OCI-LY1 (cell line): Measurements from ENCODE around the gene ILDR1.

Experiments used
- H2AFZ ChIP-seq: fragments of 200-600 bp; sonication (generic), shearing (Covaris generic); 2 replicates; pipeline ENCODE4 v1.6.0; 2014; ENCODE audit warnings: antibody characterized with exemption, mild to moderate bottlenecking, low read length
- H3F3A ChIP-seq: fragments of 200-600 bp; sonication (generic), shearing (Covaris generic); 2 replicates; pipeline ENCODE4 v1.6.0; 2014; ENCODE audit warnings: mild to moderate bottlenecking, antibody characterized with exemption, low read length, moderate library complexity; ENCODE audit not compliant: insufficient read depth
- H3K27ac ChIP-seq: fragments of 200-600 bp; sonication (generic); 2 replicates; pipeline ENCODE4 v1.5.1; 2014; ENCODE audit warnings: low read length, mixed run types, mild to moderate bottlenecking, low read depth; ENCODE audit not compliant: poor library complexity, severe bottlenecking
- H3K27me3 ChIP-seq: fragments of 200-600 bp; sonication (generic); 2 replicates; pipeline ENCODE4 v1.6.0; 2014; ENCODE audit warnings: antibody characterized with exemption, mild to moderate bottlenecking, low read length, moderate library complexity; ENCODE audit not compliant: insufficient read depth
- H3K36me3 ChIP-seq: fragments of 200-600 bp; sonication (generic); 2 replicates; pipeline ENCODE4 v1.6.1; 2014; ENCODE audit warnings: mild to moderate bottlenecking, antibody characterized with exemption, low read length, moderate library complexity, mixed read lengths; ENCODE audit not compliant: insufficient read depth
- H3K4me1 ChIP-seq: fragments of 200-600 bp; sonication (generic); 2 replicates; pipeline ENCODE4 v1.5.1; 2014; ENCODE audit warnings: mild to moderate bottlenecking, low read length, moderate library complexity; ENCODE audit not compliant: insufficient read depth, severe bottlenecking
- H3K4me2 ChIP-seq: fragments of 200-600 bp; sonication (generic), shearing (Covaris generic); 2 replicates; pipeline ENCODE4 v1.6.1; 2014; ENCODE audit warnings: low read length
- H3K4me3 ChIP-seq: fragments of 200-600 bp; sonication (generic); 2 replicates; pipeline ENCODE4 v1.5.1; 2014; ENCODE audit warnings: low read length, low read depth, mild to moderate bottlenecking, mixed read lengths; ENCODE audit not compliant: poor library complexity, severe bottlenecking
- H3K79me2 ChIP-seq: fragments of 200-600 bp; shearing (Covaris generic); 2 replicates; pipeline ENCODE4 v1.6.1; 2016; ENCODE audit warnings: mixed run types, low read length, mixed read lengths; ENCODE audit not compliant: insufficient read depth
- H3K9ac ChIP-seq: fragments of 200-600 bp; sonication (generic), shearing (Covaris generic); 2 replicates; pipeline ENCODE4 v1.6.1; 2014; ENCODE audit warnings: mild to moderate bottlenecking, low read length, mixed read lengths
- H3K9me2 ChIP-seq: fragments of 200-600 bp; sonication (generic), shearing (Covaris generic); 2 replicates; pipeline ENCODE4 v1.6.1; 2014; ENCODE audit warnings: low read depth, mild to moderate bottlenecking, low read length, mixed read lengths
- H3K9me3 ChIP-seq: fragments of 200-600 bp; shearing (Covaris generic); 2 replicates; pipeline ENCODE4 v1.6.1; 2014; ENCODE audit warnings: low read length, mixed read lengths
- H4K20me1 ChIP-seq: fragments of 200-600 bp; sonication (generic), shearing (Covaris generic); 2 replicates; pipeline ENCODE4 v1.6.0; 2016; ENCODE audit warnings: mild to moderate bottlenecking, low read length; ENCODE audit not compliant: insufficient read depth
- EZH2 ChIP-seq: fragments of 200-600 bp; sonication (generic), shearing (Covaris generic); IDR thresholded peaks from 2 replicates; pipeline ENCODE4 v1.8.0; 2017; ENCODE audit warnings: borderline replicate concordance, mixed run types, mild to moderate bottlenecking, antibody characterized with exemption, low read length, moderate library complexity, mixed read lengths
- TF ChIP-seq, protein P1 (sequence below): fragments of 200-600 bp; sonication (generic), shearing (Covaris generic); IDR thresholded peaks from 2 replicates; pipeline ENCODE4 v1.5.1; 2017; ENCODE audit warnings: mild to moderate bottlenecking, antibody characterized with exemption, low read length, moderate library complexity, mixed read lengths

The ILDR1 gene

DNA sequence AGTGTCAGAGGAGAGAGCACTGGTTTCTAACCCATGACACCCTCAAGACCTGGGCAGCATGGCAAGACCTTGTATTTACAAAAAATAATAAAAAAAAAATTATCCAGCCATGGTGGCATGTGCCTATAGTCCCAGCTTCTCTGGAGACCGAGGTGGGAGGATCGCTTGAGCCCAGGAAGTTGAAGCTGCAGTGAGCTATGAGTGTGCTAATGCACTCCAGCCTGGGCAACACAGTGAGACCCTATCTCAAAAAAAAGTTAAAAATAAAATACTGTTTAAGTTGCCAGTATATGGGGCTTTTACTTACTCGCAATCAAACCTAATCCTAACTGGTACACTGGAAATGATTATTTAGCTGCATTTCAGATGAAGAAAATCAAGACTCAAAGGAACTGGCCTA is 20.2 kb downstream of the ILDR1 start:
- Histone ChIP-seq H3K27ac (no peak overlapping the region), H3K9ac (no peak overlapping the region), H3F3A (no peaks in the 10 kb centered on the region), H3K4me1 (peaks cover 65% of the 10 kb centered on the region), H3K9me2 (no peaks in the 10 kb centered on the region), H3K79me2 (no peaks in the 10 kb centered on the region), H4K20me1 (no peaks in the 10 kb centered on the region), H3K9me3 (no peaks in the 10 kb centered on the region), H2AFZ (no peak overlapping the region), H3K4me2 (no peak overlapping the region), H3K4me3 (no peak overlapping the region), H3K27me3 (no peaks in the 10 kb centered on the region), H3K36me3 (peaks cover 16% of the 10 kb centered on the region; the same call in 1 of the 2 replicates)
- TF ChIP-seq, protein P1, sequence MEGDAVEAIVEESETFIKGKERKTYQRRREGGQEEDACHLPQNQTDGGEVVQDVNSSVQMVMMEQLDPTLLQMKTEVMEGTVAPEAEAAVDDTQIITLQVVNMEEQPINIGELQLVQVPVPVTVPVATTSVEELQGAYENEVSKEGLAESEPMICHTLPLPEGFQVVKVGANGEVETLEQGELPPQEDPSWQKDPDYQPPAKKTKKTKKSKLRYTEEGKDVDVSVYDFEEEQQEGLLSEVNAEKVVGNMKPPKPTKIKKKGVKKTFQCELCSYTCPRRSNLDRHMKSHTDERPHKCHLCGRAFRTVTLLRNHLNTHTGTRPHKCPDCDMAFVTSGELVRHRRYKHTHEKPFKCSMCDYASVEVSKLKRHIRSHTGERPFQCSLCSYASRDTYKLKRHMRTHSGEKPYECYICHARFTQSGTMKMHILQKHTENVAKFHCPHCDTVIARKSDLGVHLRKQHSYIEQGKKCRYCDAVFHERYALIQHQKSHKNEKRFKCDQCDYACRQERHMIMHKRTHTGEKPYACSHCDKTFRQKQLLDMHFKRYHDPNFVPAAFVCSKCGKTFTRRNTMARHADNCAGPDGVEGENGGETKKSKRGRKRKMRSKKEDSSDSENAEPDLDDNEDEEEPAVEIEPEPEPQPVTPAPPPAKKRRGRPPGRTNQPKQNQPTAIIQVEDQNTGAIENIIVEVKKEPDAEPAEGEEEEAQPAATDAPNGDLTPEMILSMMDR, result no peak
- TF ChIP-seq EZH2, result no peak

DNA sequence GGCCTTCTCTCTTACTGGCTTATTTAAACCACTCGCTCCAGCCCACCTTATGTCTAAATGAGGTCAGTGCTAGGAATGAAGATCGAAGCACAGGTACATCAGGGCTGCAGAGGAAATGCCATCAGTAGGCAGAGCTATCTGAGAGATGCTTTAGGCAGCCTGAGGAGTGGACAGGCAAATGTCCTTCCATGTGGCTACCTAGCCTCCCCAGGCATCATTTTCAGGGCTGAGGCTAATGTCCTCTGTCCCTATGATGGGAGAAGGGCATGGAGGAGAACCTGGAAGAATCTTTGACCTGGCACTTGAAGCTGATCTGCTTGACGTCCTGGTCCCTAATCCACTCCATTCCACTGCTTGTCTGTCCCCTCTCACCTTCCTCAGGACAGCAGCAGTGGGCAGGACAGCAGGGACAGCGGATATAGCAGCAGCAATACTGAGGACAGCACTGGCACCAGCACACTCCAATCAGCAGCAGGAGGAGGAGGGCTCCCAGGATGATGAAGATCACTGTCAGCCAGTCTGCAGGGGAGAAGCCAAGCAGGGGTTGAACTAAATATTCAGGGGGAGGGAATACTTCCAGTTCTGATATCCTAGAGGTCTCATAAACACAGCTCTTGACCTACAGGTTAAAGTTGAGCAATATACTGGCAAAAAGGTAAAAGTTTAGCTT is 21.0 kb downstream of the ILDR1 start:
- H2AFZ ChIP-seq, result no peak overlapping the region
- peaks cover 16% of the 10 kb centered on the region; the same call in 1 of the 2 replicates for H3K36me3 ChIP-seq
- peaks cover 65% of the 10 kb centered on the region for H3K4me1 ChIP-seq
- TF ChIP-seq EZH2, result no peak
- TF ChIP-seq, protein P1, result no peak
- no peak overlapping the region for H3K9ac ChIP-seq
- H3K4me3 ChIP-seq, result no peak overlapping the region
- H3F3A ChIP-seq, result no peaks in the 10 kb centered on the region
- no peak overlapping the region for H3K27ac ChIP-seq
- H4K20me1 ChIP-seq, result no peaks in the 10 kb centered on the region
- no peaks in the 10 kb centered on the region for H3K9me3 ChIP-seq
- H3K27me3 ChIP-seq, result no peaks in the 10 kb centered on the region
- no peaks in the 10 kb centered on the region for H3K79me2 ChIP-seq
- no peaks in the 10 kb centered on the region for H3K9me2 ChIP-seq
- H3K4me2 ChIP-seq, result no peak overlapping the region

DNA sequence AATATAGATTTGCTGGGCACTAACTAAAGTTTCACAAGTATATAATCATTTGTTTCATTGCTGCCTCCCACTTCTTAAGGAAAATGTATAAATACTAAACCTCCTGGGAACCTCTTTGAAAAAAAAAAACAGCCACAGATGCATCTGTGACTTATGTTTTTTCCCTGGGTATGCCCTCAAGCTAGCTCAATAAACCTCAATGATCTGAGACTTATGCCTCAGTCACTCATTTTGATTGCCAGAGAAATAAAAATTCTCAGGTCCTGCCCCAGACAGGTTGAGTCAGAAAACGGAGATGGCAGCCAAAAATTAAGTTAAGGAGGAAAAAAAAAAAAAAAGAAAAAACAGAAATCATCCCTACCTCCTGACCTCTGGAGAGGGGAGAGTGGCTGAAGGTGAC is 22.1 kb downstream of the ILDR1 start:
- TF ChIP-seq, protein P1, result no peak
- TF ChIP-seq EZH2, result no peak
- Histone ChIP-seq H3K4me1 (peaks cover 70% of the 10 kb centered on the region), H3K9ac (no peak overlapping the region)

More for the DNA sequence above, 22.1 kb downstream of the ILDR1 start:
- peaks cover 16% of the 10 kb centered on the region; the same call in 1 of the 2 replicates for H3K36me3 ChIP-seq
- no peak overlapping the region for H3K4me2 ChIP-seq
- H3K27me3 ChIP-seq, result no peaks in the 10 kb centered on the region
- H4K20me1 ChIP-seq, result no peaks in the 10 kb centered on the region
- H3K79me2 ChIP-seq, result no peaks in the 10 kb centered on the region
- H2AFZ ChIP-seq, result no peak overlapping the region
- H3K4me3 ChIP-seq, result no peak overlapping the region
- no peaks in the 10 kb centered on the region for H3K9me3 ChIP-seq
- H3K27ac ChIP-seq, result no peak overlapping the region
- no peaks in the 10 kb centered on the region for H3K9me2 ChIP-seq
- H3F3A ChIP-seq, result no peaks in the 10 kb centered on the region
